Measurements from ENCODE around the gene RPS6KA4.

The RPS6KA4 gene

DNA sequence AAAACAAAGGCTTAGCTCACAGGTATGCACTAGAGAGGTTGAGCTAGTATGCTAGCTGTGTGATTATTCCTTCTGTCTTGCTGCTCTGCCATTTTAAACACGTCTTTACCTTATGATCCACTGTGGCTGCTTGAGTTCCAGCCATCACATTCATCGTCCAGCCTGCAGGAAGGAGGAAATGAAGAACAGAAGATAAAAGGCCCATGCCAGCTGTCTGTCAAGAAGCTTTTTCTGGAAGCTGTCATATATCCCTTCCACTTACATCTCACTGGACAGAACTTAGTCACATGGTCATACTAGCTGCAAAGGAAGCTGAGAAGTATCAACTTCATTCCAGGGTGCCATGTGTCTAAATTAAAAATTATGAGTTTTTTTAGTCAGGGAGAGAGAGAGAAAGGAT, 31.6 kb upstream of the RPS6KA4 start:
- DNase-seq (ENCODE audit: low read depth) = no peak

DNA sequence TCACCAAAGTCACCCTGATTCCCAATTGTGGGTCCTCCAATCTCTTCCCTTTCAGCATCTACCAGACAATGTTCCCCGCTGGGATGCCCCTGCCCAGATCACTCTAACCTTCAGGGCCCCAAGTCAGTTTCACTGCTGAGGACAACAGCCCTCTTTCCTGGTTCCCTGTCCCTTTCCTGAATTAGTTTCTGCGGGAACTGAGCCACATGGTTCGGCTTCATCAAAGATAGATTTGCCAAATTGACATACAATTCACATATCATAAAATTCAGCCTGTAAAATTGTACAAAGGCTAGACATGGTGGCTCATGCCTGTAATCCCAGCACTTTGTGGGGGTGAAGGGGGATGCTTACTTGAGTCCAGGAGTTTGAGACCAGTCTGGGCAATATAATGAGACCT, 31.0 kb upstream of the RPS6KA4 start:
- no peak for DNase-seq (ENCODE audit: low read depth)

DNA sequence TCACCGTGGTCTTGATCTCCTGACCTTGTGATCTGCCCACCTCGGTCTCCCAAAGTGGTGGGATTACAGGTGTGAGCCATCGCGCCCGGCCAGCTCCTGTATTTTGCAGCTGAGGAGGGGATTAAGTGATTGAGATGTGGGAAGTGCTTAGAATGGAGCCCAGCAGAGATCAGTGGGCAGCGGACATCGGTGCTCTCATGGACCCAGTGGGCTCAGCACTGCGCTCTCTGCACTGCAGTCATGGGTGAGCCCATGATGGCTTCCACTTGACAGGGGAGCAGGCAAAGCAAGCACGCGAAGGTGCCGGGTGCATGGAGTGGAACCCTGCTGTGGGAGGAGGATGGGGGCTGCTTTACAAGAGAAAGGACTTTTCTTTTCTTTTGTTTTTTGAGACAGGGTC, 28.1 kb upstream of the RPS6KA4 start:
- no peak for DNase-seq (ENCODE audit: low read depth)

DNA sequence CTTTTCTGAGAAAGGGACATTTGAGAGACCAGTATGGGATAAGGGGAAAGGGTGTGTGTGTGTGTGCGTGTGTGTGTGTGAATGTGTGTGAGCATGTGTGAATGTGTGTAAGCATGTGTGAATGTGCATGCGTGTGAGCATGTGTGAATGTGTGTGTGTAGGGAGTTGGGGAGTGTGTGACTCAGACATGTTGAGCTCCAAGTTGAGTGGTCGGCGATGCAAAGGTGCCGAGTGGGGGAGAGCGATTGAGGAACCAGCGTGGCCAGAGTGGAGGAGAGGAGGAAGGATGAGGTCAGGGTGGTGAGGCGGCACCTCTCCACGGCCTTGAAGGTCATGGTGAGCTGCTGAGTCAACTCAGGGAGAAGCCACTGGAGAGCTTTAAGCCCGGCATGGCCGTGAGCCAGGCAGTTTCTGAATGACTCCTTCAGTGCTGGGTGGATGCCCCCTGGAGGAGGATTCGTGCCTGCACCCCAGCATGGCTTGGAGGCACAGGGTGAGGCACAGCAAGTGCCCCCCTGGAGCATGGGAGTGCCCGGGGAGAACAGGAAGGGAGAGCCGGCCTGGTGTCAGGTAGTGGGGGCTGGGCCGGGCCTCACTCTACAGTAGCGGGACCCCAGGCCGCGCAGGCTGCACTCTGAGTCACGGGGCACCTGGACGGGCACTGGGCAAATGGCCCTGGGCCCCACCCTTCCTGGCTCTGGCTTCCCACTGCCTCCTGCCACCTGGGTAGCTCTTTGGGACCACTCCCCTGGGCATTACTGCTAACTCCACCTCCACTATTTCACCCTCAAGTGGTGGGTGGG, 27.2 kb upstream of the RPS6KA4 start:
- DNase-seq (ENCODE audit: low read depth) = peak; percentile 80

DNA sequence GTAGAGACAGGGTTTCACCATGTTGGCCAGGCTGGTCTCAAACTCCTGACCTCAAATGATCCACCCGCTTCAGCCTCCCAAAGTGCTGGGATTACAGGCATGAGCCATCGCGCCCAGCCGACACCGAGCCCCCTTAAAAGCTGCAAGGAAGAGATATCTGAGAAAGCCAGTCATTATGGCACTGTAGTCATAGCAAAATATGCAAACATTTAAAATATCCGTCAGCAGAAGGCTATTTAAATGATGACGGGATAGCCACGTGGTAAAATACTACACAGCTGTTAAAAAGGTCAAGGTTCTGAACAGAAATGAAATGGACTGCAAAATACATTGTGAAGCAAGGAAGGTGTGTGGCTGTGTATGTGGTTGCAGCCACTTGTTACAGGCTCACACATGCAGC, 25.4 kb upstream of the RPS6KA4 start:
- no peak for DNase-seq (ENCODE audit: low read depth)

DNA sequence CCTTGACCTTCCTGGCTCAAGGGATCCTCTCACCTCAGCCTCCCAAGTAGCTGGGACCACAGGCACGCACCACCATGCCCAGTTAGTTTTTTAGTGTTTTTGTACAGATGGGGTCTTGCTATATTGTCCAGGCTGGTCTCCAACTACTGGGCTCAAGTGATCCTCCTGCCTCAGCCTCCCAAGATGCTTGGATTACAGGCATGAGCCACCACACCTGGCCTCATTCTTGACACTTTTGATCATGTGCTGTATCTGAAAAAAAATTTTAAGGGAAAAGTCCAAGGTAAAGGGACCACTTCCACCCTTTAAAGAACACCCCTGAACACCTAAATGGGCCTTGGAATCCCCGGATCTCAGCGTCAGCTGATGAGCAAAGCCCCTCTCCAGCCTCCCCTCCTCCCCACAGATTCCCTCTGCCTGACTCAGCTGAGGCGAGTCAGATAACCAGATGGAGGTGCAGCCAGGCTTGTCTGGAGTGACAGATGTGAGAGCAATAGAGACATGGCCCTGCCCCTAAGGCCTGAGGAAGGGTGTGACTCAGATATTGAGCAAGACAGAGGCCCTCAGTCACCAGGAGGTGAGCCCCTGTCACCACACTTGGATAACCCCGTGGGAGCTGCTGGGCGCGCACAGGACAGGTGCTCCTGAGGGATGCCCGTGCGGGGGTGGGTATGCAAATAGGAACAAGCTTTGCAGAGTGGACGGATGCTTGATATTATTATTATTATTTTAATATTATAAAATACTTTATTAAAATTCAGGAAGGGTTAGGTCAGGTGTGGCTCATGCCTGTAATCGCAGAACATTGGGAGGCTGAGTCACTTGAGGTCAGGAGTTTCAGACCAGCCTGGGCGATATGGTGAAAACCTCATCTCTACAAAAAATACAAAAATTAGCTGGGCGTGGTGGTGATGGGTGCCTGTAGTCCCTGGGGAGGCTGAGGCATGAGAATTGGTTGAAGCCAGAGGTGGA, 23.9 kb upstream of the RPS6KA4 start:
- DNase-seq (ENCODE audit: low read depth) = peak; percentile 47

DNA sequence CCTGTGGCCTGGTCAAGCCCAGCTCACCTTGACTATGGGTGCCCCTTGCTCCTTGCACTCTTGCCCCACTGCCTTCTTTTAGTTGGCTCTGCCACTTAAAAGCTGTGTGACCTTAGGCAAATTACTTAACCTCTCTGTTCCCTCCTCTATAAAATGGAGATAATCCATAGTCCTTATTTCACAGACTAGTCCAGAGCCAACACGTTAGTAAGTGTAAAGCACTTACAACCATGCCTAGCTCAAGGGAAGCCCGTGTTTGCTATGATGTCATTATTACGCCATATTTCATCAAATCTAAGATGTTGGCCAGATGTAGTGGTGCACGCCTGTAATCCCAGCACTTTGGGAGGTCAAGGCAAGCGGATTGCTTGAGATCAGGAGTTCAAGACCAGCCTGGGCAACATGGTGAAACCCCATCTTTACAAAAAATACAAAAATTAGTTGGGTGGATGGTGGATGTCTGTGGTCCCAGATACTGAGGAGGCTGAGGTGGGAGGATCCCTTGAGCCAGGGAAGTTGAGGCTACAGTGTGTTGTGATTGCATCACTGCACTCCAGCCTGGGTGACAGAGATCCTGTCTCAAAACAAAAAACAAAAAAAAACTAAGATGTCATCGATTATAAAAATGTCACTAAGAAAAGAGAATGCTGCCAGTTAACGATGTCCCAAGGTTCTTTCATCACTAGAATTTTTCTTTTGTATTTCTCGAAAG, 21.3 kb upstream of the RPS6KA4 start:
- no peak for DNase-seq (ENCODE audit: low read depth)

DNA sequence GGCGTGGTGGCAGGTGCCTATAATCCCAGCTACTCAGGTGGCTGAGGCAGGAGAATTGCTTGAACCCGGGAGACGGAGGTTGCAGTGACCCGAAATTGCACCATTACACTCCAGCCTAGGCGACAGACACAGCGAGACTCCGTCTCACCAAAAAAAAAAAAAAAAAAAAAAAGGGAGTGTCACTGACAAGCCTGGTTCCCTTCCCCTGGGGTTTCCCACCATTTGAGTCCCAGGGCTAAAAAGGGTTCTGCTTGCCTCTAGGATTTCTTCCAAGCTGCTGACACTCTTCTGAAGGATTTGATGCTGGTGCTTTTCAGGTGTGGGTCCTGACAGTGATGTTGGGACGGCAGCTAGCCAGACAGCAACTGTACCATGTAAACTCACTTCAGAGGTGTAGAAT, 20.2 kb upstream of the RPS6KA4 start:
- DNase-seq (ENCODE audit: low read depth) = no peak

DNA sequence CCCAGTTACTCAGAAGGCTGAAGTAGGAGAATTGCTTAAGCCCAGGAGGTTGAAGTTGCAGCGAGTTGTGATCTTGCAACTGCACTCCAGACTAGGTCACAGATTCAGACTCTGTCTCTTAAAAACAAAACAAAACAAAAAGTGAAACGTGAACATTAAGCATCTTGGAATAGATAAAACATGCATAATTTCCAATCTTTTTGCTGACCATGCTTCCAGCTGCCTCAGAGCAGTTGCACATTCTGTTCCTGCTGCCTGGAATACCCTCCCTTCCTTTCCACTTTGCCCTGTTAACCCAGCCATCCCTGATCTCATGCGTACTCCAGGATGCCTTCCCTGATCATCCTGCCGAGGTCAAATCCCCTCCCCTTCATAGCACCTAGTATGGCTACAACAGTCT, 19.7 kb upstream of the RPS6KA4 start:
- DNase-seq (ENCODE audit: low read depth) = no peak

DNA sequence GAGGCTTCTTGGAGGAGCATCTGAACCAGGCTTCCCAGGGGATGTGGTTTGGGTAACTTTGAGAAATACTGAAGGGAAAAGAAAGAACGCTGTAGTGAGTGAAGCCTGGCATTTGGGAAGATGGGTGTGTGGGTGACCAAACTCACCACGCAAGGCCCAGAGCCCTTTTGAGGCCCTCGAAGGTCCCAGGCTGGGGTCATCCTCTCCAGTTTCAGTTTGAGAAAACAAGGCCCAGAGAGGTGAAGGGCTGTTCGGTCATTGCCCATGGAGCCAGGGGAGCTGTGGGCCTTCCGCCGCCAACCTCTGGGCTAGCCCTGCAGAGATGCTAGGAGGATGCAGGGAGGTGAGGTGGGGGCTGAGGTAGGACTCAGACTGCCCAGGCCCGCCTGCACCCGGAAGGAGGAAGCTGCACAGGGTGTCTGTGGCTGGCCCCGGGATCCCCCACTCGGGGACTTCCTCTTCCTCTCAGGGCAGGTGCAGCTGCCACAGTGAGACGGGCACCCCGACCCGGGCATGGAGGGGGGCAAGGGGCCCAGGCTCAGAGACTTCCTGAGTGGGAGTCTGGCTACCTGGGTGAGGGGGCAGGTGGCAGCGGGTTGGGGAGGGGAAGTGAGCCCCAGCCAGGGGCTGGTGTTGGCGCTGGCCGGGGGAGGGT, 19.1 kb upstream of the RPS6KA4 start, which contains the start of gene CCDC88B:
Gene CCDC88B, plus strand, starts transcription at position 451 of the 655 bp plus-strand sequence. Its CDS starts 63 bp downstream, at position 514.
- no peak for DNase-seq (ENCODE audit: low read depth)

DNA sequence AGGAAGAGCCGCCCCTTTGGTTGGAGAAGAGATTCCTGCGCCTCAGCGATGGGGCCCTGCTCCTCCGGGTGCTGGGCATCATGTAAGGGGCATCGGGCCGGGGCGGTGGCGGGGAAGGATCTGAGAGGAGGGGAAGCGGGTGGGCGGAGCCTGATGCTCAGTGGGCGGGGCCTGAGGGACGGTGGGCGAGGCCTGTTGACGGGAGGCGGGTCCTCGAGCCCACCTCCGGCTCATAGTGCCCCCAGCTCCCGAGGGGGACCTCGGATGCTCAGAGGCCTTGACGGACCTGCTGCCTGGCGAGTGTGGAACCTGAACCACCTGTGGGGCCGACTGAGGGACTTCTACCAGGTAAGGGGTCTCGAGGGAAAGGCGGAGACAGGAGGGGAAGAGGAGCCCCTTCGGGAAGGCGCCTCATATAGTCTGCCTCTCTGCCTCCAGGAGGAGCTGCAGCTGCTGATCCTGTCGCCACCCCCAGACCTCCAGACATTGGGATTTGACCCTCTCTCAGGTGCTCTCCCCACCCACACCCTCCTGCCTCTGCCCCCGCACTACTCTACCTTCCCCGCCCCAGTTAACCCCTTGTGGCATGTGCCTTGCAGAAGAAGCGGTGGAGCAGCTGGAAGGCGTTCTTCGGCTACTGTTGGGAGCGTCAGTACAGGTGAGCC, 18.2 kb upstream of the RPS6KA4 start:
- DNase-seq (ENCODE audit: low read depth) = no peak

DNA sequence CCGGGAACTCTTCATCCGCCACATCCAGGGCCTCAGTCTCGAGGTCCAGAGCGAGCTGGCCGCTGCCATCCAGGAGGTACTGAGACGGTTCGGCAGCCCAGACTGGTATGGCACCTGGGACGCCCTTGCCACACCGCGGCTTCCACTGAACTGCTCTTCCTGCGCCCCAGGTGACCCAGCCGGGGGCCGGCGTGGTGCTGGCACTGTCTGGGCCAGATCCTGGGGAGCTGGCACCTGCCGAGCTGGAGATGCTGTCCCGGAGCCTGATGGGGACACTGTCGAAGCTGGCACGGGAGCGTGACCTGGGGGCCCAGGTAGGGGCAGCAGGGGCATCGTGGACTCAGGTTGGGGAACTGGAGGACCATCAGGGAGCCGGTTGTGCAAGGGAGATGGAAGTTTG, 17.5 kb upstream of the RPS6KA4 start:
- DNase-seq (ENCODE audit: low read depth) = no peak

DNA sequence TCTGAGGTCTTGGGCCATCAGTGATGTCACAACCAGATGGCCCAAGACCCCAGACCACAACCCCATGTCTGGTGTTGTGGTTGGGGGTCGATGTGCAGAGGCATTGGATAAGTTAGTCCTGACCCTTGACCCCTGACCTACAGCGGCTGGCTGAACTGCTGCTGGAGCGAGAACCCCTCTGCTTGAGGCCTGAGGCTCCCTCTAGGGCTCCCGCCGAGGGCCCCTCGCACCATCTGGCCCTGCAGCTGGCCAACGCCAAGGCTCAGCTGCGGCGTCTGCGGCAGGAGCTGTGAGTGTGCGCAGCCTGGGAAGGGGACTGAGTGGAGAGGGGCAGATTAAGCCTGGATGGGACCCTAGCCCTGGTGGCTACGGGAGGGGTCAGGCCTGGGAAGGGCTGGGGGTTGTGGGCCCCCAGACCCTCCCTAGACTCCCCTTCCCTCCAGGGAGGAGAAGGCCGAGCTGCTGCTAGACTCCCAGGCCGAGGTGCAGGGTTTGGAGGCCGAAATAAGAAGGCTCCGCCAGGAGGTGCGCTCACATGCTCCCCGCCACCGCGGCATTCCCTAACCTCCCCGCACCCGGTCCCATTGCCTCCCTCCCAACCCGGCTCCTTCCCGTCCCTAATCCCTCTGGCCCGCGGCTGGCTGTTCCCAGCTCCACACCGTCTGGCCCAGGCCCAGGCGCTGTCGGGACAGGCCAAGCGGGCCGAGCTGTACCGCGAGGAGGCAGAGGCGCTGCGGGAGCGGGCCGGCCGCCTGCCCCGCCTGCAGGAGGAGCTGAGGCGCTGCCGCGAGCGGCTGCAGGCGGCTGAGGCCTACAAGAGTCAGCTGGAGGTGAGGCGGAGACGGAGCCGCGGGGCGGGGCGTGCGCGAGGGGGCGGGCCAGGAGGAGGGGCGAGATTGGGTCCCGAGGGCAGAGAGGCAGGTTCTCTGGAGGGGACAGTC, 16.8 kb upstream of the RPS6KA4 start:
- DNase-seq (ENCODE audit: low read depth) = peak; percentile 68

DNA sequence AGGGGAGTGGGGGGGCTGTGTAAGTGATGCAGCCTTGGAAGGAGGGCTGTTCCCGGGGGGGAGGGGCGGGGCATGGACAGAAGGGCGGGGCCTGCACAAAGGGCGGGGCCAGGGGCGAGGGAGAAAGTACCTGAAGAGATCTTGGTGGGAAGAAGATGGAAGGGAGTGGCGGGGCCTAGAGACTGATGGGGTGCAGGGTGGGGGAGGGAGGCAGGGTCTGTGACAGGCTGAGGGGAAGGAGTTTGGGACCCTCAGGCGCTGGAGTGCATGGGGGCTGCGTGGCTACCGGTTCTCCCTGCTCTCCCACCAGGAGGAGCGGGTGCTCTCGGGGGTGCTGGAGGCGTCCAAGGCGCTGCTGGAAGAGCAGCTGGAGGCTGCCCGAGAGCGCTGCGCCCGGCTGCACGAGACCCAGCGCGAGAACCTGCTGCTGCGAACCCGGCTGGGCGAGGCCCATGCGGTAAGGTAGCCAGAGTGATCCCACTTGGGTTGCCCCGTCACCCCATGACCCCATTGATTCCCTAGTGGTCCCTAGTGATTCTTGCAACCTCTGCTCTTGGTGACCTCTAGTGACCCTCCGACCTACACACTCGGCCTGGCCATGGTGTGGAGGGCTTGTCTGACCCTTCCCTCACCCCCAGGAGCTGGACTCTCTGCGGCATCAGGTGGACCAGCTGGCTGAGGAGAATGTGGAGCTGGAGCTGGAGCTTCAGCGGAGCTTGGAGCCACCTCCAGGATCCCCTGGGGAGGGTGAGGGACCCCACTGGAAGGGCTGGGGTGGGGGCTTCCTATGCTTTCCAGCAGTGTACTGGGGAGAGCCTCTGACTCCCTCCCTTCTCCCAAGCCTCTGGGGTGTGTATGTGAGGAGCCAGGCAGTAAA, 15.9 kb upstream of the RPS6KA4 start:
- no peak for DNase-seq (ENCODE audit: low read depth)

DNA sequence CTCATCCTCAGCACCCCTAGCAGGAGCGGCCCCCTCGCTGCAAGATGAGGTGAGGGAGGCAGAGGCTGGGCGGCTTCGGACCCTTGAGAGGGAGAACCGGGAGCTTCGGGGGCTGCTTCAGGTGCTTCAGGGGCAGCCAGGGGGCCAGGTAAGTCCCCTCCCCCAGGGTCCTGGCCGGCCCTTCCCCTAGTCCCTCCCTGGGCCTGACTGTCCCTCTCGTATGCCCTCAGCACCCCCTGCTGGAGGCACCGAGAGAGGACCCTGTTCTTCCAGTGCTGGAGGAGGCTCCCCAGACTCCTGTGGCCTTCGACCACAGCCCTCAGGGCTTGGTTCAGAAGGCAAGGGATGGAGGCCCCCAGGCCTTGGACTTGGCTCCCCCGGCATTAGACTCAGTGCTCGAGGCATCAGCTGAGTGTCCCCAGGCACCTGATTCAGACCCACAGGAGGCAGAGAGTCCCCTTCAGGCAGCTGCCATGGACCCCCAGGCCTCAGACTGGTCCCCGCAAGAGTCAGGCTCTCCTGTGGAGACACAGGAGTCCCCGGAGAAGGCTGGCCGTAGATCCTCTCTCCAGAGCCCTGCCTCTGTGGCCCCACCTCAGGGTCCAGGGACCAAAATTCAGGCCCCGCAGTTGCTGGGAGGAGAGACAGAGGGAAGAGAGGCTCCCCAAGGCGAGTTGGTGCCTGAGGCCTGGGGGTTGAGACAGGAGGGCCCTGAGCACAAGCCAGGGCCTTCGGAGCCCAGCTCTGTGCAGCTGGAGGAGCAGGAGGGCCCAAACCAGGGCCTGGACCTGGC, 15.0 kb upstream of the RPS6KA4 start:
- DNase-seq (ENCODE audit: low read depth) = no peak

DNA sequence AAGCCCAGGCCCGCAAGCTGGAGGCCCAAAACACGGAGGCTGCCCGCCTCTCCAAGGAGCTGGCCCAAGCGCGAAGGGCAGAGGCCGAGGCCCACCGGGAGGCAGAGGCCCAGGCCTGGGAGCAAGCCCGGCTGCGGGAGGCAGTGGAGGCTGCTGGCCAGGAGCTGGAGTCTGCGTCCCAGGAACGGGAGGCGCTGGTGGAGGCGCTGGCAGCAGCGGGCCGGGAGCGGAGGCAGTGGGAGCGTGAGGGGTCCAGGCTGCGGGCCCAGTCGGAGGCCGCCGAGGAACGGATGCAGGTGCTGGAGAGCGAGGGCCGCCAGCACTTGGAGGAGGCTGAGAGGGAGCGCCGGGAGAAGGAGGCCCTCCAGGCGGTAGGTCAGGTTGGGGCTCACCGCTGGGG, 14.2 kb upstream of the RPS6KA4 start:
- no peak for DNase-seq (ENCODE audit: low read depth)

DNA sequence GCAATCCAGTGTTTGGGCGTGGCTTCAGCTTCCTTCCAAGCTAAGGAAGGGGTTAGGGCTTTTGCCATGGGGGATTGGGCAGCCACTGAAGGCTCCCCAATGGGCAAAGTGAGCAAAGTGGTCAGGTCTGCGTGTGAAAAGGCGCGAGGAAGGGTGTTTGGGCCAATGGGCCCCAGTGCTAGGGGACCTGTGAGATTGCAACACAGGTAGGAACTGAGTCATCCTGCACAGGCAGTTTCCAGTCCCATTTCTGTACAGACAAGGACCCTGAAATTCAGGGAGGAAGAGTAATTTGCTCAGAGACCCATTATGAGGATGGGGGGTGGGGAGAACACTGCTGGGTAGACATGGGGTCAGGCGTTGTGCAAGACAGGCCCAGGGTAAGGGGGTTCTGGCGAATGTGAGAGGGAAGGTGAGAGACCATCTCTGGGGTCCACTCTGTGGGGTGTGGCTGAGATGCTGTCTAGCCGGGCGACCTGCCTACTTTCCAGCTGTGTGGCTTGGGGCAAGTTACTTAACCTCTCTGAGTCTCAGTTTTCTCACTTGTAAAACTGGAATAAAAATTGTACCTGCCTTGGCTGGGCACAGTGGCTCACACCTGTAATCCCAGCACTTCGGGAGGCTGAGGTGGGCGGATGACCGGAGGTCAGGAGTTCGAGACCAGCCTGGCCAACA, 11.6 kb upstream of the RPS6KA4 start:
- no peak for DNase-seq (ENCODE audit: low read depth)

All from fibroblast of the conjunctiva (primary cell).